Uterus (tissue), 4 donors: ENCODE measurements around the gene DNAL1. TPM values are rescaled to one million over a fixed set of nuclear protein-coding genes. Genes with fewer than 3 reads are reported as not detected.

Source experiments
- DNase-seq, 2 donors: peaks; one replicate each; pipeline ENCODE4 v3.0.0-alpha.2; 2019 to 2020
- H3K27ac ChIP-seq, 2 donors: fragments of 200-600 bp; sonication (generic); 1 replicate in 1 of 2; 2 replicates in 1 of 2; pipeline ENCODE4 v1.5.1; 2016 to 2018
- H3K27me3 ChIP-seq, 2 donors: fragments of 200-600 bp; sonication (generic); one replicate each; pipeline ENCODE4 v1.5.1; 2018 to 2019; ENCODE audit warnings: control low read depth in 1 of 2
- H3K36me3 ChIP-seq, 2 donors: fragments of 200-600 bp; sonication (generic); one replicate each; pipeline ENCODE4 v1.5.1; 2019; ENCODE audit warnings: control low read depth in 1 of 2
- H3K4me1 ChIP-seq, 2 donors: fragments of 200-600 bp; sonication (generic); one replicate each; pipeline ENCODE4 v1.5.1; 2018 to 2019; ENCODE audit warnings: control low read depth in 1 of 2
- H3K4me3 ChIP-seq, 2 donors: fragments of 200-600 bp; sonication (generic); 1 replicate in 1 of 2; 2 replicates in 1 of 2; pipeline ENCODE4 v1.5.1; 2018 to 2019; ENCODE audit warnings: mild to moderate bottlenecking in 1 of 2
- H3K9me3 ChIP-seq, 2 donors: fragments of 200-600 bp; sonication (generic); one replicate each; pipeline ENCODE4 v1.5.1; 2019; ENCODE audit warnings: control low read depth in 1 of 2
- POLR2A ChIP-seq, 2 donors: fragments of 450-650 bp; IDR thresholded peaks; one replicate each; pipeline ENCODE4 v1.6.1; 2016; ENCODE audit warnings: antibody characterized with exemption in 2 of 2, mild to moderate bottlenecking in 1 of 2, moderate library complexity in 1 of 2
- intact Hi-C: fragments of 100-400 bp; cut with DNase I; formaldehyde crosslinking; loops from one replicate; pipeline ENCODE4 v1.15.1; 2023; ENCODE audit warnings: low total_unique reads
- total RNA-seq, 4 donors: library from RNA; depleted of rRNA in 3 of 4; stranded (reverse); fragments of >200 nt in 3 of 4; gene quantifications; one replicate each; pipeline versions ENCODE4 v1.1.0 to v1.2.4, GENCODE V29; 2014 to 2023
- TF ChIP-seq, protein P1 (sequence below), 4 experiments: fragments of 200-600 bp in 2 of 4; fragments of 450-650 bp in 2 of 4; sonication (generic) in 2 of 4; IDR thresholded peaks; one replicate each; pipeline ENCODE4 v1.5.1; 2016 to 2019; ENCODE audit warnings: antibody characterized with exemption in 4 of 4, mild to moderate bottlenecking in 2 of 4, moderate library complexity in 1 of 4
- donor health status: DM: yes; HTN: yes; CAD: no.

Gene DNAL1
- total RNA-seq, 4 donors from 2014 or later: 2.0 to 29.7 (median 23.3) TPM

DNA sequence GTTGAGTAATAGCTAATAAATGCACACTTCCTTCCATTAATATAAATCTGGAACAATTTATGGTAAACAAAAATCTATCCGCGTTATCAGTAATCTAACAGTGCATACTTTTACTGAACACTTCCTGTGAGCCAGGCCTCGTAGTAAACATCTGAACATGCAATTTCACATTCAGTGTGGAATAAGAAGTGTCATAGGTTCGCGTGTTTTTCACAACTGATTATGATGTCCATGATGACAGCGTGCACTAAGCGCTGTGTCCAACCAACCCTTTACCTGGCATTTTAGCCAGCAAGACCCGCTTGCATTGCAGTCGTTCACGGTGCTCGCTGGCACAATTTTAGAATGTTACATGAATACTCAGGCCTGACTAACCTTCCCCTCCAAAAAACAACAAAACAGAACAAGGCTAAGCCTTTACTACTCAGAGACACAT is 67.3 kb downstream of the DNAL1 start:
- no peaks in the 10 kb centered on the region for H3K4me1 ChIP-seq
- TF ChIP-seq, protein P1, sequence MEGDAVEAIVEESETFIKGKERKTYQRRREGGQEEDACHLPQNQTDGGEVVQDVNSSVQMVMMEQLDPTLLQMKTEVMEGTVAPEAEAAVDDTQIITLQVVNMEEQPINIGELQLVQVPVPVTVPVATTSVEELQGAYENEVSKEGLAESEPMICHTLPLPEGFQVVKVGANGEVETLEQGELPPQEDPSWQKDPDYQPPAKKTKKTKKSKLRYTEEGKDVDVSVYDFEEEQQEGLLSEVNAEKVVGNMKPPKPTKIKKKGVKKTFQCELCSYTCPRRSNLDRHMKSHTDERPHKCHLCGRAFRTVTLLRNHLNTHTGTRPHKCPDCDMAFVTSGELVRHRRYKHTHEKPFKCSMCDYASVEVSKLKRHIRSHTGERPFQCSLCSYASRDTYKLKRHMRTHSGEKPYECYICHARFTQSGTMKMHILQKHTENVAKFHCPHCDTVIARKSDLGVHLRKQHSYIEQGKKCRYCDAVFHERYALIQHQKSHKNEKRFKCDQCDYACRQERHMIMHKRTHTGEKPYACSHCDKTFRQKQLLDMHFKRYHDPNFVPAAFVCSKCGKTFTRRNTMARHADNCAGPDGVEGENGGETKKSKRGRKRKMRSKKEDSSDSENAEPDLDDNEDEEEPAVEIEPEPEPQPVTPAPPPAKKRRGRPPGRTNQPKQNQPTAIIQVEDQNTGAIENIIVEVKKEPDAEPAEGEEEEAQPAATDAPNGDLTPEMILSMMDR (IDR thresholded peaks at IDR 0.05): no peak
- TF ChIP-seq POLR2A (IDR thresholded peaks at IDR 0.05): no peak
- no peaks in the 10 kb centered on the region for H3K36me3 ChIP-seq
- H3K27me3 ChIP-seq: no peaks in the 10 kb centered on the region
- DNase-seq: no peak
- H3K4me3 ChIP-seq: peak overlapping the region; percentile 90 to 96
- H3K9me3 ChIP-seq: no peaks in the 10 kb centered on the region
- H3K27ac ChIP-seq: peak overlapping the region; percentile 95 to 96
- intact Hi-C loops: no loop called here

- Histone ChIP-seq H3K27ac (peak overlapping the region; percentile 95 to 96), H3K4me1 (peaks cover 0 to 1% of the 10 kb centered on the region in 2 donors), H3K36me3 (no peaks in the 10 kb centered on the region), H3K9me3 (no peaks in the 10 kb centered on the region), H3K4me3 (peak overlapping the region; percentile 90 to 96), H3K27me3 (no peaks in the 10 kb centered on the region)
- TF ChIP-seq, protein P1 (IDR thresholded peaks at IDR 0.05): no peak
- no peak for TF ChIP-seq POLR2A (IDR thresholded peaks at IDR 0.05)
- intact Hi-C loops: no loop called here
- no peak for DNase-seq
Measured at GRCh38 chr14:73712540-73713180, 67.9 kb downstream of the DNAL1 start.

GRCh38 chr14:73713206-73713802 is 68.5 kb downstream of the DNAL1 start:
- Histone ChIP-seq H3K27ac (peak overlapping the region; percentile 95 to 96), H3K27me3 (no peaks in the 10 kb centered on the region), H3K9me3 (no peaks in the 10 kb centered on the region), H3K4me3 (peak overlapping the region; percentile 90 to 96), H3K4me1 (peaks cover 0 to 8% of the 10 kb centered on the region in 2 donors), H3K36me3 (no peaks in the 10 kb centered on the region)
- intact Hi-C loops: no loop called here
- no peak for DNase-seq
- TF ChIP-seq, protein P1 (IDR thresholded peaks at IDR 0.05): no peak
- no peak for TF ChIP-seq POLR2A (IDR thresholded peaks at IDR 0.05)

DNA sequence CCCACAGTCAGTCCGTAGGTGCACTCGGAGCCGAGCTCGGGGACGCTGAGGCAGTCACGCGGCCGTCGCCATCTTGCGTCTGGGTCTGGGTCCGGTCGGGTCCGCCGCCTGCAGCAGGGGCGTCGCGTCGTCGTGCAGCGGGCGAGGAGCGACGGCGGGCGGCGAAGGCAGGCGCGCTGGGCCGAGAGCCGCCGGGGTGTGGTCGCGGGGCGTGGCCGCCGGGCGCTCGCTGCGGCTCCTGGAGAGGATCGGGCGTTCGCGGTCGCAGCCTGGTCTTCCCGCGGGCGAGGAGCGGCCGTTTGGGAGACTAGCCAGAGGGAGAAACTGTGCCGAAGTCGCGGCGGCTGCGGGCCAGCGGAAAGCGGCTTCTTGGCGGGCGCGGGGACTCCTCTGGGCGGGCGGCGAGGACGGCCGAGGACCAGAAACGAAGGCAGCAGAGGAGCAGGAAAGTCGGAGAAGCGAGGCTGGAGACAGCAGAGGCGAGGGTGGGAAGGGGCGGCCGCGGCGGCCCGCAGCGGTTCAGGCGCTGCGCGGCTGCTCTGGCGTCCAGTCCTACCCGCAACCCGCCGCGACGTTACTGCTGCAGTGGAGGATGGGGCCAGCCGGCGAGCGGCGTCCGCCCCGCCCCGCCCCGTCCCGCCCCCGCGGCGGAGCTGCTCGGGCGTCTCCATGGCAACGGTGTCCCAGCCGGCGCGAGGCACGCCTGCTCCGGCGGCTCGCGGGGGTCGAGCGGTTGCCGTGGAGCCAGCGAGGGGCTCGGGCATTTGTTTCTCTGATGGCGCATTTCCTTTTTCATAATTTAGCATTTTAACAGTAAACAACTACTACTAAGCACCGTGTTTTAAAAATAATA is 69.2 kb downstream of the DNAL1 start, which contains the start of gene PNMA1:
Gene PNMA1 (minus strand): TSS at position 582 of the 853 bp plus-strand sequence. CDS start 745 bp downstream, outside the sequence.
- peak; percentile 82 to 91 for TF ChIP-seq POLR2A (IDR thresholded peaks at IDR 0.05)
- TF ChIP-seq, protein P1 (IDR thresholded peaks at IDR 0.05): peak in 1 of 4 experiments; percentile 8
- peaks cover 0 to 12% of the 10 kb centered on the region in 2 donors for H3K4me1 ChIP-seq
- H3K9me3 ChIP-seq: no peaks in the 10 kb centered on the region
- no peaks in the 10 kb centered on the region for H3K27me3 ChIP-seq
- peak; percentile 87 for DNase-seq
- intact Hi-C loops: no loop called here
- H3K4me3 ChIP-seq: peak within 1 kb of the TSS; percentile 90 to 96
- peak within 1 kb of the TSS; percentile 95 to 96 for H3K27ac ChIP-seq
- H3K36me3 ChIP-seq: no peaks in the 10 kb centered on the region
